ENCODE measurements around the gene IFNB1. TPM values are rescaled to one million over a fixed set of nuclear protein-coding genes. Genes with fewer than 3 reads are reported as not detected.

IFNB1 gene
- total and polyA plus RNA-seq, 5 donors from 2014 or later: not detected

- H3K27me3 ChIP-seq (ENCODE audit: control insufficient read depth, insufficient read depth, low read length): no peaks in the 10 kb centered on the region
- ATAC-seq (ENCODE audit: low read depth in 2 of 2): no peak
- DNase-seq: no peak
- no peaks in the 10 kb centered on the region for H3K4me1 ChIP-seq (ENCODE audit: control insufficient read depth, insufficient read depth, low read length, poor library complexity, severe bottlenecking)
- no peak overlapping the region for H3K4me3 ChIP-seq (ENCODE audit: low read depth, low read length)
- Mint-ChIP-seq H3K9me3 (peaks cover 0 to 10% (median 2%) of the 10 kb centered on the region in 7 donors), H3K27me3 (no peaks in the 10 kb centered on the region), H3K4me3 (no peak overlapping the region), H3K36me3 (no peaks in the 10 kb centered on the region), H3K27ac (no peak overlapping the region), H3K4me1 (peaks cover 8 to 18% (median 13%) of the 10 kb centered on the region in 4 donors)
- H3K9me3 ChIP-seq (ENCODE audit: control insufficient read depth in 2 of 2, low read length in 2 of 2): no peaks in the 10 kb centered on the region
- no peak overlapping the region for H3K27ac ChIP-seq (ENCODE audit: insufficient read depth, low read length, poor library complexity, severe bottlenecking)
- H3K36me3 ChIP-seq (ENCODE audit: control insufficient read depth, insufficient read depth, low read length): no peaks in the 10 kb centered on the region
These were observed 6.6 kb upstream of the IFNB1 start for GRCh38 chr9:21084242-21084850.

GRCh38 chr9:21082671-21083070, 4.9 kb upstream of the IFNB1 start:
- Histone ChIP-seq H3K4me1 (ENCODE audit: control insufficient read depth, insufficient read depth, low read length, poor library complexity, severe bottlenecking) (peaks cover 5% of the 10 kb centered on the region), H3K27ac (ENCODE audit: insufficient read depth, low read length, poor library complexity, severe bottlenecking) (no peak overlapping the region), H3K4me3 (ENCODE audit: low read depth, low read length) (no peak overlapping the region), H3K9me3 (ENCODE audit: control insufficient read depth in 2 of 2, low read length in 2 of 2) (no peaks in the 10 kb centered on the region), H3K36me3 (ENCODE audit: control insufficient read depth, insufficient read depth, low read length) (no peaks in the 10 kb centered on the region), H3K27me3 (ENCODE audit: control insufficient read depth, insufficient read depth, low read length) (no peaks in the 10 kb centered on the region)
- Mint-ChIP-seq H3K36me3 (no peaks in the 10 kb centered on the region), H3K27ac (peak overlapping the region in 1 of 3 donors; percentile 18), H3K27me3 (peaks cover 1% of the 10 kb centered on the region), H3K4me1 (peaks cover 15 to 24% (median 19%) of the 10 kb centered on the region in 4 donors), H3K4me3 (no peak overlapping the region), H3K9me3 (peaks cover 0 to 6% (median 3%) of the 10 kb centered on the region in 7 donors)
- DNase-seq (no peak), ATAC-seq (ENCODE audit: low read depth in 2 of 2) (no peak)

- no peaks in the 10 kb centered on the region for H3K27me3 ChIP-seq (ENCODE audit: control insufficient read depth, insufficient read depth, low read length)
- H3K36me3 ChIP-seq (ENCODE audit: control insufficient read depth, insufficient read depth, low read length): no peaks in the 10 kb centered on the region
- H3K36me3 Mint-ChIP-seq: no peaks in the 10 kb centered on the region
- peaks cover 15 to 24% (median 19%) of the 10 kb centered on the region in 4 donors for H3K4me1 Mint-ChIP-seq
- H3K4me3 Mint-ChIP-seq: peak overlapping the region in 2 of 4 donors; percentile 38 to 42
- ATAC-seq (ENCODE audit: low read depth in 2 of 2): no peak
- peaks cover 5% of the 10 kb centered on the region for H3K4me1 ChIP-seq (ENCODE audit: control insufficient read depth, insufficient read depth, low read length, poor library complexity, severe bottlenecking)
- H3K27me3 Mint-ChIP-seq: peaks cover 5% of the 10 kb centered on the region
- H3K27ac ChIP-seq (ENCODE audit: insufficient read depth, low read length, poor library complexity, severe bottlenecking): no peak overlapping the region
- H3K9me3 Mint-ChIP-seq: peaks cover 0 to 6% (median 3%) of the 10 kb centered on the region in 7 donors
- H3K4me3 ChIP-seq (ENCODE audit: low read depth, low read length): no peak overlapping the region
- H3K27ac Mint-ChIP-seq: peak overlapping the region in 2 of 3 donors; percentile 25 to 68
- peak in 1 of 3 donors; percentile 31 for DNase-seq
- H3K9me3 ChIP-seq (ENCODE audit: control insufficient read depth in 2 of 2, low read length in 2 of 2): no peaks in the 10 kb centered on the region
These were observed 4.3 kb upstream of the IFNB1 start for GRCh38 chr9:21081999-21082398.

- peaks cover 5% of the 10 kb centered on the region for H3K4me1 ChIP-seq (ENCODE audit: control insufficient read depth, insufficient read depth, low read length, poor library complexity, severe bottlenecking)
- no peaks in the 10 kb centered on the region for H3K36me3 ChIP-seq (ENCODE audit: control insufficient read depth, insufficient read depth, low read length)
- H3K27me3 ChIP-seq (ENCODE audit: control insufficient read depth, insufficient read depth, low read length): no peaks in the 10 kb centered on the region
- DNase-seq (no peak), ATAC-seq (ENCODE audit: low read depth in 2 of 2) (no peak)
- no peaks in the 10 kb centered on the region for H3K9me3 ChIP-seq (ENCODE audit: control insufficient read depth in 2 of 2, low read length in 2 of 2)
- H3K36me3 Mint-ChIP-seq: no peaks in the 10 kb centered on the region
- no peak overlapping the region for H3K27ac Mint-ChIP-seq
- peaks cover 15 to 24% (median 19%) of the 10 kb centered on the region in 4 donors for H3K4me1 Mint-ChIP-seq
- peak overlapping the region in 1 of 4 donors; percentile 48 for H3K4me3 Mint-ChIP-seq
- H3K27ac ChIP-seq (ENCODE audit: insufficient read depth, low read length, poor library complexity, severe bottlenecking): no peak overlapping the region
- no peak overlapping the region for H3K4me3 ChIP-seq (ENCODE audit: low read depth, low read length)
- peaks cover 5% of the 10 kb centered on the region for H3K27me3 Mint-ChIP-seq
- H3K9me3 Mint-ChIP-seq: peaks cover 0 to 6% (median 3%) of the 10 kb centered on the region in 7 donors
These were observed 3.7 kb upstream of the IFNB1 start for GRCh38 chr9:21081451-21081850.

- Histone ChIP-seq H3K9me3 (ENCODE audit: control insufficient read depth in 2 of 2, low read length in 2 of 2) (no peaks in the 10 kb centered on the region), H3K4me3 (ENCODE audit: low read depth, low read length) (no peak overlapping the region), H3K27me3 (ENCODE audit: control insufficient read depth, insufficient read depth, low read length) (no peaks in the 10 kb centered on the region), H3K36me3 (ENCODE audit: control insufficient read depth, insufficient read depth, low read length) (no peaks in the 10 kb centered on the region), H3K27ac (ENCODE audit: insufficient read depth, low read length, poor library complexity, severe bottlenecking) (no peak overlapping the region), H3K4me1 (ENCODE audit: control insufficient read depth, insufficient read depth, low read length, poor library complexity, severe bottlenecking) (peaks cover 5% of the 10 kb centered on the region)
- H3K4me1 Mint-ChIP-seq: peaks cover 15 to 24% (median 19%) of the 10 kb centered on the region in 4 donors
- no peak overlapping the region for H3K4me3 Mint-ChIP-seq
- H3K9me3 Mint-ChIP-seq: peaks cover 0 to 5% (median 3%) of the 10 kb centered on the region in 7 donors
- no peaks in the 10 kb centered on the region for H3K36me3 Mint-ChIP-seq
- DNase-seq (no peak), ATAC-seq (ENCODE audit: low read depth in 2 of 2) (no peak)
- H3K27me3 Mint-ChIP-seq: peaks cover 10% of the 10 kb centered on the region
- no peak overlapping the region for H3K27ac Mint-ChIP-seq
These were observed 3.1 kb upstream of the IFNB1 start for GRCh38 chr9:21080793-21081192.

GRCh38 chr9:21078702-21079101, 960 bp upstream of the IFNB1 start:
- H3K9me3 ChIP-seq (ENCODE audit: control insufficient read depth in 2 of 2, low read length in 2 of 2): no peaks in the 10 kb centered on the region
- Mint-ChIP-seq H3K27me3 (peaks cover 15% of the 10 kb centered on the region), H3K4me3 (no peak overlapping the region), H3K9me3 (peaks cover 0 to 5% (median 0%) of the 10 kb centered on the region in 7 donors), H3K36me3 (no peaks in the 10 kb centered on the region), H3K27ac (no peak overlapping the region), H3K4me1 (peaks cover 15 to 24% (median 19%) of the 10 kb centered on the region in 4 donors)
- DNase-seq (peak in 1 of 3 donors; percentile 55), ATAC-seq (ENCODE audit: low read depth in 2 of 2) (no peak)
- no peaks in the 10 kb centered on the region for H3K36me3 ChIP-seq (ENCODE audit: control insufficient read depth, insufficient read depth, low read length)
- peaks cover 5% of the 10 kb centered on the region for H3K4me1 ChIP-seq (ENCODE audit: control insufficient read depth, insufficient read depth, low read length, poor library complexity, severe bottlenecking)
- H3K27ac ChIP-seq (ENCODE audit: insufficient read depth, low read length, poor library complexity, severe bottlenecking): no peak overlapping the region
- H3K27me3 ChIP-seq (ENCODE audit: control insufficient read depth, insufficient read depth, low read length): no peaks in the 10 kb centered on the region
- H3K4me3 ChIP-seq (ENCODE audit: low read depth, low read length): no peak overlapping the region

GRCh38 chr9:21075484-21075883, 2.3 kb downstream of the IFNB1 start:
- H3K27ac ChIP-seq (ENCODE audit: insufficient read depth, low read length, poor library complexity, severe bottlenecking): no peak overlapping the region
- H3K36me3 Mint-ChIP-seq: no peaks in the 10 kb centered on the region
- H3K9me3 ChIP-seq (ENCODE audit: control insufficient read depth in 2 of 2, low read length in 2 of 2): no peaks in the 10 kb centered on the region
- H3K36me3 ChIP-seq (ENCODE audit: control insufficient read depth, insufficient read depth, low read length): no peaks in the 10 kb centered on the region
- ATAC-seq (ENCODE audit: low read depth in 2 of 2) (no peak), DNase-seq (no peak)
- peaks cover 15% of the 10 kb centered on the region for H3K27me3 Mint-ChIP-seq
- no peak overlapping the region for H3K4me3 ChIP-seq (ENCODE audit: low read depth, low read length)
- H3K9me3 Mint-ChIP-seq: peaks cover 0 to 4% (median 0%) of the 10 kb centered on the region in 7 donors
- peaks cover 5 to 10% (median 7%) of the 10 kb centered on the region in 4 donors for H3K4me1 Mint-ChIP-seq
- no peak overlapping the region for H3K4me3 Mint-ChIP-seq
- H3K27me3 ChIP-seq (ENCODE audit: control insufficient read depth, insufficient read depth, low read length): no peaks in the 10 kb centered on the region
- peaks cover 5% of the 10 kb centered on the region for H3K4me1 ChIP-seq (ENCODE audit: control insufficient read depth, insufficient read depth, low read length, poor library complexity, severe bottlenecking)
- no peak overlapping the region for H3K27ac Mint-ChIP-seq

- H3K4me1 ChIP-seq (ENCODE audit: control insufficient read depth, insufficient read depth, low read length, poor library complexity, severe bottlenecking): no peaks in the 10 kb centered on the region
- Mint-ChIP-seq H3K36me3 (no peaks in the 10 kb centered on the region), H3K4me1 (no peaks in the 10 kb centered on the region), H3K9me3 (peaks cover 0 to 2% (median 0%) of the 10 kb centered on the region in 7 donors), H3K4me3 (no peak overlapping the region), H3K27ac (no peak overlapping the region), H3K27me3 (peaks cover 7% of the 10 kb centered on the region)
- H3K9me3 ChIP-seq (ENCODE audit: control insufficient read depth in 2 of 2, low read length in 2 of 2): no peaks in the 10 kb centered on the region
- H3K27ac ChIP-seq (ENCODE audit: insufficient read depth, low read length, poor library complexity, severe bottlenecking): no peak overlapping the region
- ATAC-seq (ENCODE audit: low read depth in 2 of 2): no peak
- no peak for DNase-seq
- H3K27me3 ChIP-seq (ENCODE audit: control insufficient read depth, insufficient read depth, low read length): no peaks in the 10 kb centered on the region
- H3K36me3 ChIP-seq (ENCODE audit: control insufficient read depth, insufficient read depth, low read length): no peaks in the 10 kb centered on the region
- no peak overlapping the region for H3K4me3 ChIP-seq (ENCODE audit: low read depth, low read length)
These were observed 6.8 kb downstream of the IFNB1 start for GRCh38 chr9:21070906-21071305.

Measured in CD4-positive, CD25-positive, alpha-beta regulatory T cell (primary cell).